ENCODE measurements around the gene HOXC9. TPM values are rescaled to one million over a fixed set of nuclear protein-coding genes. Genes with fewer than 3 reads are reported as not detected.

Gene HOXC9
- total and polyA plus RNA-seq, 2 of the 8 experiments (the other 6 are each of a cell fraction or from before 2014, with no cell fraction given), result not detected

GRCh38 chr12:54051026-54051842, 51.3 kb downstream of the HOXC9 start:
- Histone ChIP-seq H2AK5ac (ENCODE audit: low read depth, low read length) (peak overlapping the region; percentile 86), H4K91ac (replicated peaks; ENCODE audit: insufficient read length, low read length) (no peak overlapping the region), H3K4me1 (replicated peaks in 1 of 4; ENCODE audit: control insufficient read depth in 3 of 4, insufficient read depth in 4 of 4, low read length in 3 of 4) (peaks cover 2 to 22% (median 5%) of the 10 kb centered on the region in 4 experiments), H3K4ac (replicated peaks; ENCODE audit: insufficient read length, low read depth, low read length) (no peak overlapping the region), H2BK15ac (ENCODE audit: low read length) (0 out of 2 replicates have a peak overlapping the region, but pooled peaks have one; percentile 46), H3K27me3 (replicated peaks in 1 of 4; ENCODE audit: control insufficient read depth in 3 of 4, extremely low read depth in 1 of 4, insufficient read depth in 3 of 4, low read length in 3 of 4) (peaks cover 96 to 100% (median 99%) of the 10 kb centered on the region in 4 experiments), H4K20me1 (replicated peaks in 1 of 2; ENCODE audit: control insufficient read depth in 1 of 2, insufficient read depth in 2 of 2, low read length in 2 of 2) (peaks cover 20 to 22% of the 10 kb centered on the region in 2 experiments), H2BK20ac (ENCODE audit: low read length) (peak overlapping the region; percentile 72; the same call in 1 of the 2 replicates), H3K9me3 (ENCODE audit: insufficient read depth in 2 of 2, low read depth in 1 of 2, low read length in 1 of 2) (no peaks in the 10 kb centered on the region), H2BK5ac (ENCODE audit: low read depth, low read length) (no peak overlapping the region), H4K8ac (ENCODE audit: extremely low read depth, insufficient read depth, low read length) (no peak overlapping the region), H2BK12ac (ENCODE audit: low read depth, low read length) (0 out of 2 replicates have a peak overlapping the region, but pooled peaks have one; percentile 68), H2AFZ (ENCODE audit: low read length) (no peak overlapping the region), H2BK120ac (replicated peaks; ENCODE audit: low read depth, low read length) (no peak overlapping the region), H3K27ac (ENCODE audit: low read depth, low read length) (no peak overlapping the region), H3K56ac (replicated peaks; ENCODE audit: insufficient read length, low read depth, low read length) (no peak overlapping the region), H3K23me2 (ENCODE audit: low read depth, low read length) (peaks cover 3% of the 10 kb centered on the region), H3K36me3 (ENCODE audit: control insufficient read depth in 2 of 4, insufficient read depth in 4 of 4, low read length in 3 of 4) (peaks cover 0 to 9% (median 0%) of the 10 kb centered on the region in 4 experiments; a peak in 1 of 8 replicates), H3K14ac (ENCODE audit: insufficient read length) (no peak overlapping the region), H3K79me1 (ENCODE audit: low read depth, low read length) (no peaks in the 10 kb centered on the region), H3K79me2 (ENCODE audit: control insufficient read depth in 1 of 2, insufficient read depth in 2 of 2, low read length in 2 of 2) (no peaks in the 10 kb centered on the region), H4K5ac (ENCODE audit: insufficient read length, low read depth, low read length) (no peak overlapping the region), H3K9ac (replicated peaks in 1 of 4; ENCODE audit: extremely low read depth in 1 of 4, low read depth in 3 of 4, low read length in 3 of 4) (no peak overlapping the region), H3K4me2 (ENCODE audit: insufficient read depth in 1 of 2, low read depth in 2 of 2, low read length in 2 of 2) (no peak overlapping the region), H3K23ac (ENCODE audit: insufficient read length) (no peak overlapping the region), H3K4me3 (ENCODE audit: extremely low read depth in 1 of 4, insufficient read depth in 2 of 4, low read depth in 3 of 4, low read length in 4 of 4) (no peak overlapping the region), H3K18ac (ENCODE audit: extremely low read depth, low read length) (peak overlapping the region; percentile 48)
- WGBS, 2 experiments (ENCODE audit: extremely low coverage in 1 of 2, insufficient coverage in 1 of 2, insufficient read length in 1 of 2, insufficient replicate concordance in 2 of 2, low coverage in 1 of 2, low lambda C conversion rate in 2 of 2, missing lambda C conversion rate in 1 of 2), result 8% methylated on average over 11 of the region's 12 CpGs; no CpG with 5 or more reads in 1 of the 2 experiments
- FAIRE-seq, result no peak
- TF ChIP-seq, protein P1, sequence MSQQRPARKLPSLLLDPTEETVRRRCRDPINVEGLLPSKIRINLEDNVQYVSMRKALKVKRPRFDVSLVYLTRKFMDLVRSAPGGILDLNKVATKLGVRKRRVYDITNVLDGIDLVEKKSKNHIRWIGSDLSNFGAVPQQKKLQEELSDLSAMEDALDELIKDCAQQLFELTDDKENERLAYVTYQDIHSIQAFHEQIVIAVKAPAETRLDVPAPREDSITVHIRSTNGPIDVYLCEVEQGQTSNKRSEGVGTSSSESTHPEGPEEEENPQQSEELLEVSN (IDR thresholded peaks at IDR 0.05), result no peak
- peak; percentile 95 for TF ChIP-seq EZH2 (IDR thresholded peaks at IDR 0.05; ENCODE audit: low read depth, low read length, severe bottlenecking)
- no peak for TF ChIP-seq POU5F1 (IDR thresholded peaks at IDR 0.05; ENCODE audit: low read depth, low read length)
- peak; percentile 97 for TF ChIP-seq SUZ12 (IDR thresholded peaks at IDR 0.05; ENCODE audit: low read length)
- peak; percentile 81 for TF ChIP-seq RNF2 (IDR thresholded peaks at IDR 0.05; ENCODE audit: borderline replicate concordance, low read depth, low read length, missing control alignments, poor library complexity, severe bottlenecking)
- no peak for TF ChIP-seq CBX5 (IDR thresholded peaks at IDR 0.05; ENCODE audit: low read depth, low read length)
- no peak for TF ChIP-seq POLR2A (IDR thresholded peaks at IDR 0.05; ENCODE audit: control extremely low read depth in 1 of 2, low read depth in 2 of 2, low read length in 2 of 2)
- no peak for TF ChIP-seq EGR1 (IDR thresholded peaks at IDR 0.05; ENCODE audit: borderline replicate concordance, low read depth, low read length)
- TF ChIP-seq TCF12 (IDR thresholded peaks at IDR 0.05; ENCODE audit: low read depth, low read length), result no peak
- POLR2A ChIA-PET (ENCODE audit: partially characterized antibody), result interaction anchor here (0.6 to 1.2 kb wide), 3 partner anchors 25 to 88 kb away, joined by 3 read pairs; no protein-coding TSS in a partner anchor
- DNase-seq (ENCODE audit: low read depth in 1 of 2, low spot score in 2 of 2), result no peak
- CTCF ChIA-PET (ENCODE audit: partially characterized antibody), result interaction anchor here (0.7 to 4.9 kb wide), 15 partner anchors 10 to 168 kb away, joined by 3 to 34 read pairs (median 4); partner anchors contain the start of genes HOXC10, HOXC5 and HOXC8
